Measurements from ENCODE around the gene NCOA1. TPM values are rescaled to one million over a fixed set of nuclear protein-coding genes. Genes with fewer than 3 reads are reported as not detected.

NCOA1 gene
- total and polyA plus RNA-seq, 10 of the 15 experiments (the other 5 are each of a cell fraction or from before 2014, with no cell fraction given) = 1.8 to 35.6 (median 6.1) TPM

GRCh38 chr2:24638568-24638967 lies 147.5 kb downstream of the NCOA1 start:
- H3K4me2 ChIP-seq (ENCODE audit: control insufficient read depth, insufficient read depth) = no peak overlapping the region
- ATAC-seq (no peak), DNase-seq (ENCODE audit: low read depth, low spot score) (no peak), FAIRE-seq (peak; percentile 38)
- no peaks in the 10 kb centered on the region for H3K36me3 ChIP-seq (ENCODE audit: control insufficient read depth in 2 of 2, insufficient read depth in 2 of 2, low read length in 1 of 2)
- no peaks in the 10 kb centered on the region for H3K4me1 ChIP-seq (ENCODE audit: control insufficient read depth, insufficient read depth, low read length)
- BruUV-seq (replicated peaks) = no TSS peak
- H3K27ac ChIP-seq (ENCODE audit: control insufficient read depth, insufficient read depth) = no peak overlapping the region
- TF ChIP-seq E2F8 (IDR thresholded peaks at IDR 0.05; ENCODE audit: low read depth, partially characterized antibody) (no peak), BMI1 (IDR thresholded peaks at IDR 0.05; ENCODE audit: borderline replicate concordance) (no peak), TCF7 (IDR thresholded peaks at IDR 0.05; ENCODE audit: borderline replicate concordance) (no peak), SIX5 (IDR thresholded peaks at IDR 0.05; ENCODE audit: low read depth, low read length, severe bottlenecking) (no peak), NFYB (IDR thresholded peaks at IDR 0.05; ENCODE audit: insufficient read depth, low read depth, low read length) (no peak), POLR2AphosphoS5 (IDR thresholded peaks at IDR 0.05; ENCODE audit: low read length) (no peak), NRF1 (conservative IDR thresholded peaks at IDR 0.05; ENCODE audit: low read depth, low read length) (no peak), CBX5 (IDR thresholded peaks at IDR 0.05; ENCODE audit: low read depth) (no peak), RUNX3 (IDR thresholded peaks at IDR 0.05; ENCODE audit: low read length) (no peak), IRF4 (IDR thresholded peaks at IDR 0.05; ENCODE audit: low read depth, low read length) (no peak), CREM (IDR thresholded peaks at IDR 0.05; ENCODE audit: low read depth) (no peak), EGR1 (IDR thresholded peaks at IDR 0.05; ENCODE audit: borderline replicate concordance in 1 of 2, low read depth in 2 of 2, low read length in 2 of 2) (no peak), HCFC1 (IDR thresholded peaks at IDR 0.05; ENCODE audit: low read length) (no peak), SP1 (IDR thresholded peaks at IDR 0.05; ENCODE audit: low read depth, low read length) (no peak), SPI1 (IDR thresholded peaks at IDR 0.05; ENCODE audit: borderline replicate concordance, insufficient read depth, low read depth, low read length) (no peak), MTA3 (IDR thresholded peaks at IDR 0.05; ENCODE audit: borderline replicate concordance, low read length) (no peak)
- in situ Hi-C loops (cut with MboI) = no loop called here
- H3K9ac ChIP-seq (ENCODE audit: control insufficient read depth, insufficient read depth, low read length) = no peak overlapping the region
- intact Hi-C loops (cut with micrococcal nuclease; ENCODE audit: unreplicated experiment) = no loop called here
- ChIA-PET RAD21 (ENCODE audit: unreplicated experiment) (interaction anchor here (0.6 to 1.8 kb wide), 2 partner anchors 13 to 216 kb away, joined by 3 read pairs; no protein-coding TSS in a partner anchor), CTCF (no interaction called here), POLR2A (no interaction called here), SMC1A (ENCODE audit: uncharacterized antibody, unreplicated experiment) (interaction anchor here (1.4 kb wide), 1 partner anchor 51 kb away, joined by 3 read pairs; no protein-coding TSS in a partner anchor)
- no peaks in the 10 kb centered on the region for H4K20me1 ChIP-seq (ENCODE audit: control insufficient read depth, insufficient read depth)
- 100% methylated on average over 1 of the region's 1 CpG for WGBS (ENCODE audit: insufficient coverage, insufficient replicate concordance, low lambda C conversion rate, missing lambda C conversion rate)
- no peak overlapping the region for H2AFZ ChIP-seq (ENCODE audit: control insufficient read depth, low read depth, low read length)
- no peak overlapping the region for H3K4me3 ChIP-seq
- H3K9me3 ChIP-seq (replicated peaks; ENCODE audit: control insufficient read depth, insufficient read depth, low read length) = peaks cover 2% of the 10 kb centered on the region; the same call in 2 of the 3 replicates
- no peaks in the 10 kb centered on the region for H3K27me3 ChIP-seq (replicated peaks in 1 of 2; ENCODE audit: control insufficient read depth in 2 of 2, insufficient read depth in 2 of 2, low read length in 1 of 2)
- no peaks in the 10 kb centered on the region for H3K79me2 ChIP-seq (ENCODE audit: control insufficient read depth, insufficient read depth, low read length)

All from GM12878 (cell line).